ENCODE measurements around the gene POC1B. TPM values are rescaled to one million over a fixed set of nuclear protein-coding genes. Genes with fewer than 3 reads are reported as not detected.

POC1B gene
- total and polyA plus RNA-seq, 5 donors = 5.4 to 13.1 (median 8.1) TPM

GRCh38 chr12:89417246-89417977 is 108.4 kb downstream of the POC1B start:
- no peak overlapping the region for H3K27ac ChIP-seq (ENCODE audit: low read length)
- no peaks in the 10 kb centered on the region for H3K4me1 ChIP-seq (ENCODE audit: control insufficient read depth, insufficient read depth, low read length)
- ATAC-seq = no peak
- no peak overlapping the region for H3K4me3 ChIP-seq (ENCODE audit: low read length)
- 76% methylated on average over 3 of the region's 3 CpGs for WGBS
- intact Hi-C loops (cut with DNase I) = no loop called here
- no peaks in the 10 kb centered on the region for H3K27me3 ChIP-seq (ENCODE audit: control insufficient read depth, insufficient read depth)
- H3K9me3 ChIP-seq (ENCODE audit: control insufficient read depth, low read length) = no peaks in the 10 kb centered on the region
- DNase-seq = no peak

- WGBS = 92% methylated on average over 6 of the region's 6 CpGs
- no peaks in the 10 kb centered on the region for H3K9me3 ChIP-seq (ENCODE audit: control insufficient read depth, low read length)
- intact Hi-C loops (cut with DNase I) = no loop called here
- H3K4me1 ChIP-seq (ENCODE audit: control insufficient read depth, insufficient read depth, low read length) = no peaks in the 10 kb centered on the region
- no peak overlapping the region for H3K4me3 ChIP-seq (ENCODE audit: low read length)
- ATAC-seq (no peak), DNase-seq (no peak)
- H3K27me3 ChIP-seq (ENCODE audit: control insufficient read depth, insufficient read depth) = no peaks in the 10 kb centered on the region
- H3K27ac ChIP-seq (ENCODE audit: low read length) = no peak overlapping the region
Measured at GRCh38 chr12:89416049-89416792, 109.6 kb downstream of the POC1B start.

GRCh38 chr12:89414851-89415250 is 111.0 kb downstream of the POC1B start:
- Histone ChIP-seq H3K9me3 (ENCODE audit: control insufficient read depth, low read length) (no peaks in the 10 kb centered on the region), H3K4me1 (ENCODE audit: control insufficient read depth, insufficient read depth, low read length) (no peaks in the 10 kb centered on the region), H3K27ac (ENCODE audit: low read length) (no peak overlapping the region), H3K4me3 (ENCODE audit: low read length) (no peak overlapping the region), H3K27me3 (ENCODE audit: control insufficient read depth, insufficient read depth) (no peaks in the 10 kb centered on the region)
- ATAC-seq (no peak), DNase-seq (no peak)
- intact Hi-C loops (cut with DNase I) = no loop called here
- 98% methylated on average over 2 of the region's 2 CpGs for WGBS

GRCh38 chr12:89414322-89414721 is 111.5 kb downstream of the POC1B start:
- DNase-seq = no peak
- no peak for ATAC-seq
- WGBS = 89% methylated on average over 3 of the region's 3 CpGs
- Histone ChIP-seq H3K27me3 (ENCODE audit: control insufficient read depth, insufficient read depth) (no peaks in the 10 kb centered on the region), H3K9me3 (ENCODE audit: control insufficient read depth, low read length) (no peaks in the 10 kb centered on the region), H3K27ac (ENCODE audit: low read length) (no peak overlapping the region), H3K4me1 (ENCODE audit: control insufficient read depth, insufficient read depth, low read length) (no peaks in the 10 kb centered on the region), H3K4me3 (ENCODE audit: low read length) (no peak overlapping the region)
- intact Hi-C loops (cut with DNase I) = no loop called here

- no peak for DNase-seq
- H3K27me3 ChIP-seq (ENCODE audit: control insufficient read depth, insufficient read depth) = no peaks in the 10 kb centered on the region
- intact Hi-C loops (cut with DNase I) = no loop called here
- no peaks in the 10 kb centered on the region for H3K9me3 ChIP-seq (ENCODE audit: control insufficient read depth, low read length)
- H3K27ac ChIP-seq (ENCODE audit: low read length) = no peak overlapping the region
- WGBS = 94% methylated on average over 3 of the region's 3 CpGs
- ATAC-seq = no peak
- H3K4me3 ChIP-seq (ENCODE audit: low read length) = no peak overlapping the region
- H3K4me1 ChIP-seq (ENCODE audit: control insufficient read depth, insufficient read depth, low read length) = no peaks in the 10 kb centered on the region
Measured at GRCh38 chr12:89413234-89413633, 112.6 kb downstream of the POC1B start.

GRCh38 chr12:89412665-89413064 is 113.2 kb downstream of the POC1B start:
- no peaks in the 10 kb centered on the region for H3K9me3 ChIP-seq (ENCODE audit: control insufficient read depth, low read length)
- no peak overlapping the region for H3K4me3 ChIP-seq (ENCODE audit: low read length)
- no peak overlapping the region for H3K27ac ChIP-seq (ENCODE audit: low read length)
- 94% methylated on average over 6 of the region's 6 CpGs for WGBS
- no peaks in the 10 kb centered on the region for H3K4me1 ChIP-seq (ENCODE audit: control insufficient read depth, insufficient read depth, low read length)
- no peak for DNase-seq
- intact Hi-C loops (cut with DNase I) = no loop called here
- H3K27me3 ChIP-seq (ENCODE audit: control insufficient read depth, insufficient read depth) = no peaks in the 10 kb centered on the region
- no peak for ATAC-seq

GRCh38 chr12:89411846-89412245 is 114.0 kb downstream of the POC1B start:
- H3K9me3 ChIP-seq (ENCODE audit: control insufficient read depth, low read length) = no peaks in the 10 kb centered on the region
- WGBS = 63% methylated on average over 4 of the region's 4 CpGs
- no peak for ATAC-seq

GRCh38 chr12:89411234-89411633 is 114.6 kb downstream of the POC1B start:
- Histone ChIP-seq H3K27ac (ENCODE audit: low read length) (no peak overlapping the region), H3K9me3 (ENCODE audit: control insufficient read depth, low read length) (no peaks in the 10 kb centered on the region), H3K4me1 (ENCODE audit: control insufficient read depth, insufficient read depth, low read length) (no peaks in the 10 kb centered on the region), H3K27me3 (ENCODE audit: control insufficient read depth, insufficient read depth) (no peaks in the 10 kb centered on the region), H3K4me3 (ENCODE audit: low read length) (no peak overlapping the region)
- WGBS = 57% methylated on average over 2 of the region's 2 CpGs
- DNase-seq (no peak), ATAC-seq (no peak)
- intact Hi-C loops (cut with DNase I) = no loop called here

More at GRCh38 chr12:89411846-89412245, 114.0 kb downstream of the POC1B start:
- no peak for DNase-seq
- Histone ChIP-seq H3K27me3 (ENCODE audit: control insufficient read depth, insufficient read depth) (no peaks in the 10 kb centered on the region), H3K27ac (ENCODE audit: low read length) (no peak overlapping the region), H3K4me1 (ENCODE audit: control insufficient read depth, insufficient read depth, low read length) (no peaks in the 10 kb centered on the region), H3K4me3 (ENCODE audit: low read length) (no peak overlapping the region)
- intact Hi-C loops (cut with DNase I) = no loop called here

GRCh38 chr12:89405626-89406345 is 120.1 kb downstream of the POC1B start:
- no peak for DNase-seq
- Histone ChIP-seq H3K4me1 (ENCODE audit: control insufficient read depth, insufficient read depth, low read length) (no peaks in the 10 kb centered on the region), H3K27ac (ENCODE audit: low read length) (no peak overlapping the region), H3K4me3 (ENCODE audit: low read length) (no peak overlapping the region), H3K27me3 (ENCODE audit: control insufficient read depth, insufficient read depth) (no peaks in the 10 kb centered on the region), H3K9me3 (ENCODE audit: control insufficient read depth, low read length) (no peaks in the 10 kb centered on the region)
- intact Hi-C loops (cut with DNase I) = no loop called here
- ATAC-seq = no peak
- WGBS = 92% methylated on average over 4 of the region's 4 CpGs

GRCh38 chr12:89401433-89402058 is 124.3 kb downstream of the POC1B start:
- H3K27ac ChIP-seq (ENCODE audit: low read length) = no peak overlapping the region
- no peaks in the 10 kb centered on the region for H3K4me1 ChIP-seq (ENCODE audit: control insufficient read depth, insufficient read depth, low read length)
- ATAC-seq (no peak), DNase-seq (no peak)
- no peaks in the 10 kb centered on the region for H3K9me3 ChIP-seq (ENCODE audit: control insufficient read depth, low read length)
- H3K4me3 ChIP-seq (ENCODE audit: low read length) = no peak overlapping the region
- 70% methylated on average over 3 of the region's 3 CpGs for WGBS
- intact Hi-C loops (cut with DNase I) = no loop called here
- no peaks in the 10 kb centered on the region for H3K27me3 ChIP-seq (ENCODE audit: control insufficient read depth, insufficient read depth)

GRCh38 chr12:89400415-89400814 is 125.4 kb downstream of the POC1B start:
- DNase-seq = no peak
- H3K27me3 ChIP-seq (ENCODE audit: control insufficient read depth, insufficient read depth) = no peaks in the 10 kb centered on the region
- no peaks in the 10 kb centered on the region for H3K9me3 ChIP-seq (ENCODE audit: control insufficient read depth, low read length)
- ATAC-seq = no peak
- H3K27ac ChIP-seq (ENCODE audit: low read length) = no peak overlapping the region
- no peaks in the 10 kb centered on the region for H3K4me1 ChIP-seq (ENCODE audit: control insufficient read depth, insufficient read depth, low read length)
- WGBS = 98% methylated on average over 6 of the region's 6 CpGs
- intact Hi-C loops (cut with DNase I) = no loop called here
- H3K4me3 ChIP-seq (ENCODE audit: low read length) = no peak overlapping the region
